Activated T-cell treated with anti-CD3 and anti-CD28 coated beads for 24 hours (primary cell): ENCODE measurements around the gene TNS4.

Experiments used
- DNase-seq: peaks from one replicate; pipeline ENCODE4 v3.0.0-alpha.2; 2020; ENCODE audit warnings: low read depth

The TNS4 gene

GRCh38 chr17:40472733-40473452 is 28.5 kb downstream of the TNS4 start:
- no peak for DNase-seq

GRCh38 chr17:40471846-40472732 is 29.3 kb downstream of the TNS4 start:
- DNase-seq: no peak

- no peak for DNase-seq
Measured at GRCh38 chr17:40470932-40471828, 30.2 kb downstream of the TNS4 start.

- no peak for DNase-seq
Measured at GRCh38 chr17:40469805-40470675, 31.4 kb downstream of the TNS4 start.

- no peak for DNase-seq
Measured at GRCh38 chr17:40468560-40468959, 32.9 kb downstream of the TNS4 start.

GRCh38 chr17:40467281-40467867 is 34.0 kb downstream of the TNS4 start:
- no peak for DNase-seq

- DNase-seq: no peak
Measured at GRCh38 chr17:40466298-40466971, 35.0 kb downstream of the TNS4 start.

- DNase-seq: no peak
Measured at GRCh38 chr17:40464392-40464855, 37.0 kb downstream of the TNS4 start.

GRCh38 chr17:40463122-40463550 is 38.3 kb downstream of the TNS4 start:
- DNase-seq: no peak

- no peak for DNase-seq
Measured at GRCh38 chr17:40462343-40463121, 38.9 kb downstream of the TNS4 start.

- DNase-seq: no peak
Measured at GRCh38 chr17:40461732-40462342, 39.6 kb downstream of the TNS4 start.

GRCh38 chr17:40460968-40461731 is 40.3 kb downstream of the TNS4 start:
- no peak for DNase-seq

GRCh38 chr17:40460604-40460967 is 40.8 kb downstream of the TNS4 start:
- no peak for DNase-seq

GRCh38 chr17:40459636-40460603 is 41.5 kb downstream of the TNS4 start:
- no peak for DNase-seq

GRCh38 chr17:40458851-40459482 is 42.5 kb downstream of the TNS4 start:
- DNase-seq: no peak
